Measurements from ENCODE around the gene PPEF1. TPM values are rescaled to one million over a fixed set of nuclear protein-coding genes. Genes with fewer than 3 reads are reported as not detected.

PPEF1 gene
- total and polyA plus RNA-seq, 2 of the 13 experiments (the other 11 are each of a cell fraction or from before 2014, with no cell fraction given): not detected

DNA sequence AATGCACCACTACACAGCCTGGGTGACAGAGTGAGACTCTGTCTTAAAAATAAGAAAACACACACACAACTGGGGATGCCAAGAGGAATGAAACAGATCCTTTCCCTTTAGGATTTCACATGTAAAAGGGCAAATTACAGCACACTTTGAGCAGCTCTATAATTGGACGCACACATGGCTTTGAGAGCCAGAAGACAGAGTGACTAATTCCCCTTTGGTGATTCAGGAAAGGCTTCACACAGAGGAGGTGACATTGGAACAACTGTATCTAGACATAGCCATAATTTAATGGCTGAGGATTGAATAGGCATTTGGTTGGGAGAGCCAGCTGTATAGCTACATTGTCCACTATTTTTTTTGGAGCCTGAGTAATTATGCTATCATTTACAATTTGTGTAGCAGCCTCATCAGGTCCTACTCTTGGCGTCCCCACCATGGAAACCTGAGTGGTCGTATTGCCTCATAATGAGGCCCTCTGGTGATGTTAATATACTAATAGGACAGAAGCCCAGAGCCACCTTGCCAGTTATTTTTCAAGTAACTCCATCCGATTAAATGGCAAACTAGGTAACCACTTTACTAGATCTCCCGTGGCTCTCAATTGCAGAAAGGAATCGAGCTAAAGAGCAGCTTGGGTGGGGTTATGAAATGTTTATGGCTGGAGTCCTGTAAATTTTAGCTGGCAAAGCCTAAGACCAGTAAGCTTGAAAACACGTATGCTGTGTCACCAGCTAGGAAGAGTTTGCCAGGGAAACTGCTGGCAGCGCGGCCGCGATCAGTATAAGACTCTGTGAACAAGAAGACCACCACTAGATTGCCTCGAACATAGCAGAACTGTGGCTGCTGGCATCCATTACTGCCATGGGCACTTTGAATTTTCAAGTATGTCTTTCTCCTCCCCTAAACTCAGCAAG, 8.5 kb upstream of the PPEF1 start:
- Histone ChIP-seq H3K9me3 (ENCODE audit: low read length) (no peaks in the 10 kb centered on the region), H3K36me3 (replicated peaks in 1 of 2; ENCODE audit: control insufficient read depth in 1 of 2, insufficient read depth in 2 of 2, low read length in 2 of 2) (no peaks in the 10 kb centered on the region), H3K27me3 (ENCODE audit: control insufficient read depth in 1 of 2, insufficient read depth in 2 of 2, low read length in 2 of 2) (no peaks in the 10 kb centered on the region), H2AFZ (ENCODE audit: low read length) (no peak overlapping the region), H3K4me1 (ENCODE audit: insufficient read depth, low read length) (no peaks in the 10 kb centered on the region), H4K20me1 (ENCODE audit: insufficient read depth, low read length) (no peaks in the 10 kb centered on the region), H3K4me3 (replicated peaks in 1 of 3; ENCODE audit: insufficient read depth in 1 of 3, low read depth in 2 of 3, low read length in 3 of 3) (no peak overlapping the region), H3K9ac (ENCODE audit: insufficient read depth, low read depth, low read length) (no peak overlapping the region), H3K4me2 (ENCODE audit: low read depth, low read length) (no peak overlapping the region), H3K79me2 (ENCODE audit: insufficient read depth, low read length) (no peaks in the 10 kb centered on the region), H3K27ac (ENCODE audit: extremely low read length, insufficient read depth, low read length) (no peak overlapping the region)
- ATAC-seq (no peak), FAIRE-seq (no peak), DNase-seq (ENCODE audit: low spot score) (no peak)
- in situ Hi-C loops (cut with HindIII; ENCODE audit: extremely low pct_ligation_motif_present, low pct_unique_long_range_greater_than_20kb): no loop called here
- ChIA-PET POLR2A (no interaction called here), CTCF (ENCODE audit: low intra/inter-chr PET ratio, low total read pairs) (no interaction called here)
- WGBS (ENCODE audit: low lambda C conversion rate): 58% methylated on average over 10 of the region's 12 CpGs
- TF ChIP-seq HNRNPLL (IDR thresholded peaks at IDR 0.05; ENCODE audit: low read depth, low read length, poor library complexity, severe bottlenecking) (no peak), TGIF2 (CRISPR knock-in tag; IDR thresholded peaks at IDR 0.05) (no peak), CCDC6 (CRISPR knock-in tag; IDR thresholded peaks at IDR 0.05) (no peak), YEATS4 (CRISPR knock-in tag; IDR thresholded peaks at IDR 0.05; ENCODE audit: borderline replicate concordance) (no peak), ZNF350 (CRISPR knock-in tag; IDR thresholded peaks at IDR 0.05; ENCODE audit: borderline replicate concordance, low read depth) (no peak), KAT2B (IDR thresholded peaks at IDR 0.05; ENCODE audit: borderline replicate concordance, low read depth, low read length) (no peak), RBM22 (optimal IDR thresholded peaks at IDR 0.05; ENCODE audit: low read length) (no peak)
- intact Hi-C loops (cut with micrococcal nuclease; ENCODE audit: unreplicated experiment): no loop called here
- no TSS peak for BruUV-seq (replicated peaks)

Measured in HepG2 (cell line).